ENCODE data around the gene GAB2.

The GAB2 gene

GRCh38 chr11:78355309-78355705 is 62.3 kb downstream of the GAB2 start:
- peaks cover 0 to 34% (median 8%) of the 10 kb centered on the region in 11 experiments; a peak in 5 of 22 replicates for H3K36me3 ChIP-seq
- peaks cover 0 to 90% (median 84%) of the 10 kb centered on the region in 11 experiments; a peak in 21 of 22 replicates for H4K20me1 ChIP-seq
- no peak overlapping the region; a peak in 1 of 20 replicates for H3K4me3 ChIP-seq
- peaks cover 0 to 18% (median 11%) of the 10 kb centered on the region in 11 experiments; a peak in 14 of 22 replicates for H3K9me3 ChIP-seq (replicated peaks in 1 of 11)
- H3K4me2 ChIP-seq: peak overlapping the region; percentile 56 to 100 (median 72)
- TF ChIP-seq Cebpa-rat (IDR thresholded peaks at IDR 0.05): no peak
- peak overlapping the region; percentile 1 to 51 (median 23); a peak in 12 of 22 replicates for H3K27ac ChIP-seq
- H3K4me1 ChIP-seq: peaks cover 51 to 82% (median 59%) of the 10 kb centered on the region in 10 experiments
- H3K27me3 ChIP-seq: no peaks in the 10 kb centered on the region
- H3K9ac ChIP-seq: peak overlapping the region in 2 of 11 experiments; percentile 2 to 18; a peak in 2 of 22 replicates

DNA sequence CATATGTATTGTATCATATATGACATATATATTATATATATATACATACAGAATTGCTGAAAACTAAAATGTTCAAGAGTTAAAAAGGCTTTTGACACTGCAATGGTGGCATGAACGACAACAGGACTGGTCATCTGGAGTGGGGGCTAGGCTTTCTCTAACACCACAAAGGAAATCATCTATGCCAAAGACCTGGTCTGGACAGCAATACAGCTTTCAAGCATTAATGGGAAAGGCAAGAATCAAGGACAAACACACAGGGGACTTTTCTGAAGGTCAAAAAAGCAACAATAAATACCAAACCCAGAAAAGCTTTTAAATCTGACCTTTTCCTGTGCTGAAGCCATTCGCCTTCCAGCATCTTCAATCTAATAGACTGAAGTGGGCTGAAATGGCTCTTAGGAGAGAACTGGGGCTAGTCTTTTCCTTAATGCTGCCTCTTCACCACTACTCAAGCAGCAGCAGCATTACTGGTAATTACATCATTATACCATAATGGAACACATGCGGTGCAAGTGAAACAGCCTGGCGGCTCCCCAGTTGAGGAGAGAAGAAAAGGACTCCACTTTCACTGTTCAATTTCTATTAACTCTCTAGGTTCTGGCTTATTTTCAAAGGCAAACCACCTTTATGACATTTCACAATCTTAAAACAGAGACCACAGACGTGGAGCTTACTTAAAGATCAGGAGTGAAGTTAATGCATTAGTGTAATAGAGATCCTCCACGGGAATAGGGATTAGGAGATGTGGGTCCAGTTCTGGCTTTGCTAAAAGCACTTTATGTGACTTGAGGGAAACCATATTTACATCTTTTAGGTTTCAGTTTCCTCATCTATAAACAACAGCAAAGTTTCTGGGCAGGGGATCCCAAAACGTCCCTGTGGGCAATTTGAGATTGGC is 63.0 kb downstream of the GAB2 start:
- Histone ChIP-seq H3K27me3 (no peaks in the 10 kb centered on the region), H3K36me3 (peaks cover 0 to 34% (median 8%) of the 10 kb centered on the region in 11 experiments; a peak in 5 of 22 replicates), H3K9ac (peak overlapping the region in 3 of 11 experiments; percentile 2 to 22 (median 18); a peak in 3 of 22 replicates), H3K27ac (peak overlapping the region; percentile 1 to 51 (median 23); a peak in 14 of 22 replicates), H4K20me1 (peaks cover 0 to 90% (median 78%) of the 10 kb centered on the region in 11 experiments; a peak in 20 of 22 replicates), H3K4me3 (no peak overlapping the region; a peak in 1 of 20 replicates), H3K4me2 (peak overlapping the region; percentile 56 to 100 (median 72)), H3K4me1 (peaks cover 56 to 81% (median 60%) of the 10 kb centered on the region in 10 experiments), H3K9me3 (replicated peaks in 1 of 11) (peaks cover 0 to 18% (median 11%) of the 10 kb centered on the region in 11 experiments; a peak in 14 of 22 replicates)
- no peak for TF ChIP-seq Cebpa-rat (IDR thresholded peaks at IDR 0.05)

- Histone ChIP-seq H3K4me3 (peak overlapping the region in 7 of 10 experiments; percentile 46 to 63 (median 55); a peak in 10 of 20 replicates), H3K27me3 (no peaks in the 10 kb centered on the region), H3K27ac (peak overlapping the region in 10 of 11 experiments; percentile 73 to 95 (median 90); a peak in 19 of 22 replicates), H4K20me1 (peaks cover 0 to 99% (median 65%) of the 10 kb centered on the region in 11 experiments; a peak in 20 of 22 replicates), H3K36me3 (peaks cover 0 to 41% (median 8%) of the 10 kb centered on the region in 11 experiments; a peak in 5 of 22 replicates), H3K9ac (peak overlapping the region in 8 of 11 experiments; percentile 77 to 88 (median 84); a peak in 16 of 22 replicates), H3K4me2 (peak overlapping the region; percentile 78 to 100 (median 96)), H3K4me1 (peaks cover 76 to 97% (median 81%) of the 10 kb centered on the region in 10 experiments), H3K9me3 (replicated peaks in 1 of 11) (peaks cover 0 to 8% (median 4%) of the 10 kb centered on the region in 11 experiments; a peak in 8 of 22 replicates)
- no peak for TF ChIP-seq Cebpa-rat (IDR thresholded peaks at IDR 0.05)
Measured at GRCh38 chr11:78351979-78352841, 65.4 kb downstream of the GAB2 start.

DNA sequence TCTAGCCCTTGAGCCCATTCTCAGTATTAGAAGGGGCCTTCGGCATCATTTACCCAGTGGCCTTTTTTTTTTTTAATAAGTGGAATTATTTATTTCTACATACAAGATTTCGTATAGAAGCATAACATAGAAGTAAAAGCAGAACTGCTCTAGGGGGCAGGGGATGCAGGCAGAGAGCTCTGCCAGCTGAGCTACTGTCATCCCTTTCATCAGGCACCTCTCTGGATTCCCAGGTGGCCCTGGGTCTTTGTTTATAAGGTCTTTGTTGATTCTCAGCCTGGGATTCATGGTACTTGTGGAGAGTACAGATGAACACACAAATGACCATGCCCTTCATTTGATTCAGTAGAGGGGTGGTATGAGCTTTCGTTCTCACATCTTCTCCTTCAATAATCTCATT is 66.4 kb downstream of the GAB2 start:
- no peak for TF ChIP-seq Cebpa-rat (IDR thresholded peaks at IDR 0.05)
- Histone ChIP-seq H3K27me3 (no peaks in the 10 kb centered on the region), H3K4me3 (peak overlapping the region; percentile 36 to 63 (median 55); a peak in 19 of 20 replicates), H4K20me1 (peaks cover 0 to 97% (median 57%) of the 10 kb centered on the region in 11 experiments; a peak in 20 of 22 replicates), H3K4me2 (peak overlapping the region; percentile 78 to 100 (median 96)), H3K4me1 (peaks cover 76 to 94% (median 80%) of the 10 kb centered on the region in 10 experiments), H3K36me3 (peaks cover 0 to 36% (median 10%) of the 10 kb centered on the region in 11 experiments; a peak in 5 of 22 replicates), H3K9ac (peak overlapping the region; percentile 73 to 88 (median 82)), H3K9me3 (replicated peaks in 1 of 11) (0 out of 22 replicates have a peak, but pooled peaks cover 0 to 4% (median 0%) of the 10 kb centered on the region in 11 experiments), H3K27ac (peak overlapping the region; percentile 73 to 95 (median 90); a peak in 21 of 22 replicates)

GRCh38 chr11:78350646-78351165 is 66.9 kb downstream of the GAB2 start:
- peaks cover 72 to 94% (median 76%) of the 10 kb centered on the region in 10 experiments for H3K4me1 ChIP-seq
- H3K27ac ChIP-seq: peak overlapping the region; percentile 73 to 95 (median 90)
- peaks cover 0 to 31% (median 8%) of the 10 kb centered on the region in 11 experiments; a peak in 6 of 22 replicates for H3K36me3 ChIP-seq
- H3K9me3 ChIP-seq (replicated peaks in 1 of 11): 0 out of 22 replicates have a peak, but pooled peaks cover 0 to 4% (median 0%) of the 10 kb centered on the region in 11 experiments
- no peaks in the 10 kb centered on the region for H3K27me3 ChIP-seq
- no peak for TF ChIP-seq Cebpa-rat (IDR thresholded peaks at IDR 0.05)
- H4K20me1 ChIP-seq: peaks cover 0 to 97% (median 57%) of the 10 kb centered on the region in 11 experiments; a peak in 20 of 22 replicates
- peak overlapping the region; percentile 73 to 88 (median 82); a peak in 21 of 22 replicates for H3K9ac ChIP-seq
- peak overlapping the region; percentile 78 to 100 (median 96) for H3K4me2 ChIP-seq
- peak overlapping the region; percentile 36 to 63 (median 55) for H3K4me3 ChIP-seq

- Histone ChIP-seq H3K9ac (peak overlapping the region; percentile 73 to 88 (median 82)), H3K27ac (peak overlapping the region; percentile 73 to 95 (median 90))
Measured at GRCh38 chr11:78350091-78350645, 67.5 kb downstream of the GAB2 start.

GRCh38 chr11:78349624-78350023 is 68.0 kb downstream of the GAB2 start:
- Histone ChIP-seq H3K4me2 (peak overlapping the region; percentile 78 to 100 (median 96)), H3K27ac (peak overlapping the region; percentile 73 to 95 (median 90)), H3K9ac (peak overlapping the region; percentile 73 to 88 (median 82)), H3K36me3 (peaks cover 0 to 34% (median 7%) of the 10 kb centered on the region in 11 experiments; a peak in 7 of 22 replicates), H3K4me3 (peak overlapping the region; percentile 39 to 63 (median 55)), H3K27me3 (no peaks in the 10 kb centered on the region), H3K9me3 (replicated peaks in 1 of 11) (0 out of 22 replicates have a peak, but pooled peaks cover 0 to 4% (median 0%) of the 10 kb centered on the region in 11 experiments), H4K20me1 (peaks cover 0 to 97% (median 57%) of the 10 kb centered on the region in 11 experiments; a peak in 20 of 22 replicates), H3K4me1 (peaks cover 61 to 94% (median 66%) of the 10 kb centered on the region in 10 experiments)
- TF ChIP-seq Cebpa-rat (IDR thresholded peaks at IDR 0.05): no peak

More at GRCh38 chr11:78350091-78350645, 67.5 kb downstream of the GAB2 start:
- Histone ChIP-seq H3K9me3 (replicated peaks in 1 of 11) (0 out of 22 replicates have a peak, but pooled peaks cover 0 to 4% (median 0%) of the 10 kb centered on the region in 11 experiments), H3K4me2 (peak overlapping the region; percentile 78 to 100 (median 96)), H4K20me1 (peaks cover 0 to 97% (median 57%) of the 10 kb centered on the region in 11 experiments; a peak in 20 of 22 replicates), H3K27me3 (no peaks in the 10 kb centered on the region), H3K36me3 (peaks cover 0 to 28% (median 7%) of the 10 kb centered on the region in 11 experiments; a peak in 6 of 22 replicates), H3K4me1 (peaks cover 67 to 94% (median 71%) of the 10 kb centered on the region in 10 experiments), H3K4me3 (peak overlapping the region; percentile 39 to 63 (median 55))
- TF ChIP-seq Cebpa-rat (IDR thresholded peaks at IDR 0.05): no peak
